HG02840 (cell line): ENCODE results near the gene DNAJA1.

Experiments
- ATAC-seq: cut with Tn5 transposase; IDR thresholded peaks from one replicate; pipeline ENCODE4 v1.9.1; 2021; ENCODE audit warnings: mild to moderate bottlenecking, moderate library complexity, moderate number of reproducible peaks; ENCODE audit not compliant: unreplicated experiment, low FRiP score

Gene DNAJA1

GRCh38 chr9:33025572-33026342 lies 684 bp downstream of the DNAJA1 start:
- peak; percentile 53 for ATAC-seq

DNA sequence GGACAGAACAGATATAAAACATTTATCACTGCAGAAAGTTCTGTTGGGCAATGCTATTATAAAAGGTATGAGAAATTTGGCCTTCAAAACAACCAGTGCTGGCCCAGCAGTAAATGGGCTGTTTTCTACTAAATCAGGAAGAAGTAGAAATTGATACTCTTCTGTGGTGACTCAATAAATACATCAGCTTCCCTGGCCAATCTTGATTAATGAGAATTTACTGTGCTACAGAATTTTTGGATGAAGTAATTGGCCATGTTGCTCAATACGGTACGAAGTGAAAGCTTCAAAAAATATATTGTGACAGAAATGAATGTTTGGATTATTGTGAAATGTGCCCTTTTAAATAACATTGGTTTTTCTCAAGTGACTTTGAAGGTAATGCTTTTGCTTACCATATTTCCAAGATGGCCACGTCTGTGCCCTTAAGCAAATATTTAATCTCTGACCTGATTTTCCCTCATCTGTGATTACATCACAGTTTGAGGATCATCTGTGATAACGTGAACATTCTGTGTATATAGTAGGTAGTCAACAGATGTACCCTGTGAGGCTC lies 4.2 kb downstream of the DNAJA1 start:
- ATAC-seq: no peak

GRCh38 chr9:33030285-33030684 lies 5.2 kb downstream of the DNAJA1 start:
- ATAC-seq: no peak

GRCh38 chr9:33032292-33032691 lies 7.2 kb downstream of the DNAJA1 start:
- ATAC-seq: no peak

DNA sequence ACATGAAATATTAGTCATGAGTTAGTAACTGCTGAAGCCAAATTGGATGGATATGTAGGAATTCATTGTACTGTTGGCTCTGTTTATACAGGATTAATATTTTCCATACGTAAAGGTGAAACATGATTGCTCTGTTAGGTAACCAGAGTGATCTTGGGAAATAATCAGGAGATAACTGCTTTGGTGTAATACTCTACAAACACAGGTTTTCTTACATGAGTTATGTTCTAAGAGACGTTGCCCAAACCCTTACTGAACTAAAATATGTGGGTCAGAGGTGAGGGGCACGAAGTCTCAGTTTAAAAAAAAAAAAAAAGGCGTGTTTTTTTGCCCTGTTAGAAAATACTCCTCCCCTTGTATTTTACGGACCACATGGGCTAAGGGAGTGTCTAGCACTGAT lies 7.8 kb downstream of the DNAJA1 start:
- no peak for ATAC-seq

- no peak for ATAC-seq
Observed at GRCh38 chr9:33040792-33041431, 15.8 kb downstream of the DNAJA1 start.

DNA sequence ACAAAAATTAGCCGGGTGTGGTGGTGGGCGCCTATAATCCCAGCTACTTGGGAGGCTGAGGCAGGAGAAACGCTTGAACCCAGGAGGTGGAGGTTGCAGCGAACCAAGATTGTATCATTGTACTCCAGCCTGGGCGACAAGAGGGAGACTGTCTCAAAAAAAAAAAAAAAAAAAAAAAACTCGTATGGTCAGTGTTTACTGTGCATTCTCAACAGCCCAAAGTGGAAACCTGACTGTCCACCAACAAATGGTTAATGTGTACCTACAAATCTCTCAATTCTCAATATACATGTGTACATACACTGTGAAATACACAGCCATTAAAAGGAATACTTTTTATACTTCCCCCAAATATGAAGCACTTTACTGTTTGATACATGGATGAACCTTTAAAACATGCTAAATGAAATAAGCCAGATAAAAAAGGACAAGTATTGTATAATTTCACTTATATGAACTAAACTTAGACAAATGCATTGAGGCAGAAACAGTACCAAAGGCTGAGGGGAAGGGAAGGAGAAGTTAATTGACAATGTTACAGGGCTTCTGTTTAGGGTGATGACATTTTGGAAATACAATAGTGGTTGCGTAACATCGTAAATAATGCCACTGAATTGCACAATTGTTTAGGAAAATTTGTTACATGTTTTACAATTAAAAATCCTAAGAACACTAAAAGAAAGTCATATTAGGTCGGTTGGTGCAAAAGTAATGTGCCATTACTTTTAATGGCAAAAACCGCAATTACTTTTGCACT lies 16.5 kb downstream of the DNAJA1 start:
- ATAC-seq: no peak

DNA sequence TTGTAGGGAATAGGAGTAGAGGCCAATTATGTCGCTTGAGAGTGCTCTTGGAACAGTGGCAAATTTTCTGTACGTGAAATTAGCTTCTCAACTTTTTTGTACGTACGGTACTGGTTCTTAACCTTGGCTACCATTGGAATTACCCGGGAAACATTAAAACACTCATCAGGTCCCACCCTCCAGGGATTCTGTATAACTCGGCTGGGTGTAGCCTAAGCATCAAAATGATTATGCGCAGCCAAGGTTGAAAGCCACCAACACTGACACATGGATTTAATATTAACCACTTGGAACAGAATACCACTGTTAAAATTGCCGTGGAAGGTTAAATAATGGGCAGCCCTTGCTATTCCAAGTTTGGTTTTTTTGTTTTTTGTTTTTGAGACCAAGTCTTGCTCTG lies 17.4 kb downstream of the DNAJA1 start:
- no peak for ATAC-seq

GRCh38 chr9:33043671-33044070 lies 18.6 kb downstream of the DNAJA1 start:
- ATAC-seq: no peak

GRCh38 chr9:33044162-33044673 lies 19.1 kb downstream of the DNAJA1 start:
- peak; percentile 69 for ATAC-seq

- no peak for ATAC-seq
Observed at GRCh38 chr9:33044677-33045282, 19.7 kb downstream of the DNAJA1 start.

DNA sequence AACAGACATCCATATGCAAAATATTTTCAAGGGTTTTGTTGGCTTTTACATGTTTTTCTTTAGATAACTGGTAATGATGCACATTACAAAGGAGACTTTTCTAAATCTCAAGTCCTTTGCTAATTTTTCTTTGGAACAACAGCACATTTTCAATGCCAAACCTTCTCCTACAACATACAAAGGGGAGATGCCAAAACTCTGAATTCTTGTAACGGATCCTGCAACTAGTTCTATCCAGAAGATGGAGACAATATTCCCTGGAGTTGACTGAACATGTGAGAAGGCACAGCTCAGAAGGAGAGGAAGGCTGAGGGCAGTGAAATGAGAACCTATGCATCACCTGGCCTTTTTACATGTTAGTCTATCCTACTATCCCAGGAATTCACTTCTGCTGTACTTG lies 21.0 kb downstream of the DNAJA1 start:
- no peak for ATAC-seq

DNA sequence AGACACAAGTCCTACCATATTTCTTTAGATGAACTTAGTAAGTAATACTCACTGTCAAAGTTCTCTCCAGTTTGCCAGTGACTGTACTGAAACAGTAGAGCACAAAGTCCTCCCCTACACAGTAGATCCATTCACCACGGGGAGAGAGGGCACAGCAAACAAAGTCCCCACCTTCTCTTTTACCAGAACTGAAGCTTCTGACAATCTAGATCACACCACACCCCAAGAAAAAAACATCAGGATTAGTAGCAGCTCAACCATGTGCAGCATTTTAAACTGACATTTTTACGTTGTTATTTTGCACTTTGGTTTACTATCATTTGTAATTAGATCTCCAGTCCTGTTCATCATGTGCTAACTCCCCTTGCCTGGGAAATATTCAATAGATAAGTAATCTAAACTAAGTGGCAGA lies 23.0 kb downstream of the DNAJA1 start:
- ATAC-seq: no peak

- ATAC-seq: no peak
Observed at GRCh38 chr9:33049680-33050361, 24.7 kb downstream of the DNAJA1 start.

DNA sequence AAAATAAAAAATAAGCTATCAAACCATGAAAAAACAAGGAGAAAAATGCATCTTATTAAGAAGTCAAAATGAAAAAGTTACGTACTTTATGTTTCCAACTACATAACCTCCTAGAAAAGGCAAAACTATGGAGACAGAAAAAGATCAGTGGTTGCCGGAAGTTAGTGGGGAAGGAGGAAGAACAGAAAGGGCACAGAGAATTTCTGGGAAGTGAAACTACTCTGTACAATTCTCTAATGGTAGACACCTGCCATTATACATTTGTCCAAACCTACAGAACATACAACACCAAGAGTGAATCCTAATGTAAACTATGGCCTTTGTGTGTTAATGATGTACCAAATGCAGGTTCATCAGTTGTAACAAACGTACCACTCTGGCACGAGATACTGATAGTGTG lies 26.1 kb downstream of the DNAJA1 start:
- no peak for ATAC-seq

DNA sequence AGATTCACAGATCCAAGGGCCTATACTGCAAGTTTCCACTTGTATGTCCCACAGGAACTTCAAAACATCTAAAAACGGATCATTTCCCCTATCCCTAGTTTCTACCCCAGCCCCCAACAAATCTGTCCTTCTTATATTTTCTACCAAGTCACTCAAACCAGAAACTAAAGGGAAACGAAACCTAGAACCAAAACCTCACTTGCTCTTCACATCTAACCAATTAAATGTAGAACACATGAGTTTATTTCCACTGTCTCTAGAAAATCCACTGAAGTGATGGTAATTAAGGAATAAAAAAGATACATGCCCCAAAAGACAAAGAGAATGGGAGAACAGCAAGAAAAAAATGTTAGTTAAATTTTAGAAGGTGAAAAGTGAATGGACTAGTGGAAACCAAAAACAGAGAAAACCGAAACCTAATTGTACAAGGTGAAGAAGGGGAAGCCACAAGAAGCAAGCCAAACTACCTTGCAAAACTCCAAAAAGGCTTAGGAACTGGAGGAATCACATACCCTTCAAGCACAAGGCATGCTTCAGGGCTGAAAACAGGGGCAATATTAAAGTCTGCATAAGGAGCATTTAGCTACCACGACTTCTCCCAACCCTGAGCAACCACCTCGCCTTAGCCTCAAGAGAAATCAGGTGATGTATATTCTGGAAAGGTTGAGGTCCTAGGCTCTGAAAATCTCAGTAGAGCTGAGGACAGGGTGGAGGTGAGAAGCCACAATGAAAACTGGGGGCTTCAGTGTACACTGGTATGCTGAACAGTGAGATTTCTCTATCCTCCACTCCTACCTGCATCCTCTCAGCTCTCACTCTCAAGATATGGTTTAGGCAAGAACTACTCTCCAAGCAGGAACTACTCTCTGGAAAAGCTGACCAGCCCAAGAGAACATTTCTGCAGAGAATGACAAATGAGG lies 40.3 kb downstream of the DNAJA1 start:
- peak; percentile 74 for ATAC-seq

DNA sequence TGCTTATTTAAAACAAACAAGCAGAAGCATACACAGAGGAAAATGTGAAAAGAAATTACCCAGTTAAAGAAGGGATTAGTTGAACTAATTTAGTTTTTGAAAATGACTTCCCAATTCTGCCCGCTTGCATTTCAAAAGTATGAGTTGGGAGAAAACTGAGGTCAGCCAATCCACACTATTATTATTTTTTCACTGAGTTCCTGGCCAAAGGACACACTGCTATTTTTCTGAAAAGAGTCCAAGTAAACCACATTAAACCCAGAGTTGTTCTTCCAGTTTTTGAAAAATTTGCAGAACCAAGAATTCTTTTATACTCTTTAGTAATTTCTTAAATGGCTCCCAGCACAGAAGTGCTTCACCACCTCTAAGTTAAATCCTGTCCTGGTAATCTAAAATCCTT lies 43.9 kb downstream of the DNAJA1 start:
- ATAC-seq: no peak

GRCh38 chr9:33076046-33077004 lies 51.3 kb downstream of the DNAJA1 start, which contains the start of gene SMU1:
SMU1 (minus strand) TSS chr9:33076674; CDS start chr9:33076608, 66 bp downstream.
- peak; percentile 98 for ATAC-seq
